ENCODE results near the gene OR2T6. TPM values are rescaled to one million over a fixed set of nuclear protein-coding genes. Genes with fewer than 3 reads are reported as not detected.

OR2T6 gene, protein sequence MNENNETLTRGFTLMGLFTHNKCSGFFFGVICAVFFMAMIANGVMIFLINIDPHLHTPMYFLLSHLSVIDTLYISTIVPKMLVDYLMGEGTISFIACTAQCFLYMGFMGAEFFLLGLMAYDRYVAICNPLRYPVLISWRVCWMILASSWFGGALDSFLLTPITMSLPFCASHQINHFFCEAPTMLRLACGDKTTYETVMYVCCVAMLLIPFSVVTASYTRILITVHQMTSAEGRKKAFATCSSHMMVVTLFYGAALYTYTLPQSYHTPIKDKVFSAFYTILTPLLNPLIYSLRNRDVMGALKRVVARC
- not detected for total RNA-seq

DNA sequence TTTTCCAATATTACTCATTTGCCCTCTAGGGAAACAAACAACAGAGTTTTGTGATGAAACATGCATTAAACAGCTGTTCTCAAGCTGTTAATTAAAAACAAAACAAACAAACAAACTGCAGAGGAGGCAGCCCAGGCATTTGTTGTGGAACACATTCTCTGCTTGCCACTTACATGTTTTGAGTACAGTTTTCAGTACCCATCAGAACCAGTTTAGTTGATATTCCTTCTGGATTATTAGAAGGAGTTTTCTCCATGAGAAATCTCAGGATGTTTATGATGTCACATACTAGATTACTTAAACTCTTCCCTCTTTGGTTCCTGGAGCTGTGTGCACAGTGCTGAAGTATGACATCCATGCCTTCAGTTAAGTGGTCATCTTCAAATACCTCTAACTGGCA lies at the start of gene OR2T6:
TSS of gene OR2T6 (plus strand) at position 301 of the 400 bp plus-strand sequence. CDS start 11,863 bp downstream, outside the sequence.
- TF ChIP-seq, protein P1, sequence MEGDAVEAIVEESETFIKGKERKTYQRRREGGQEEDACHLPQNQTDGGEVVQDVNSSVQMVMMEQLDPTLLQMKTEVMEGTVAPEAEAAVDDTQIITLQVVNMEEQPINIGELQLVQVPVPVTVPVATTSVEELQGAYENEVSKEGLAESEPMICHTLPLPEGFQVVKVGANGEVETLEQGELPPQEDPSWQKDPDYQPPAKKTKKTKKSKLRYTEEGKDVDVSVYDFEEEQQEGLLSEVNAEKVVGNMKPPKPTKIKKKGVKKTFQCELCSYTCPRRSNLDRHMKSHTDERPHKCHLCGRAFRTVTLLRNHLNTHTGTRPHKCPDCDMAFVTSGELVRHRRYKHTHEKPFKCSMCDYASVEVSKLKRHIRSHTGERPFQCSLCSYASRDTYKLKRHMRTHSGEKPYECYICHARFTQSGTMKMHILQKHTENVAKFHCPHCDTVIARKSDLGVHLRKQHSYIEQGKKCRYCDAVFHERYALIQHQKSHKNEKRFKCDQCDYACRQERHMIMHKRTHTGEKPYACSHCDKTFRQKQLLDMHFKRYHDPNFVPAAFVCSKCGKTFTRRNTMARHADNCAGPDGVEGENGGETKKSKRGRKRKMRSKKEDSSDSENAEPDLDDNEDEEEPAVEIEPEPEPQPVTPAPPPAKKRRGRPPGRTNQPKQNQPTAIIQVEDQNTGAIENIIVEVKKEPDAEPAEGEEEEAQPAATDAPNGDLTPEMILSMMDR (IDR thresholded peaks at IDR 0.05), result no peak
- no peaks in the 10 kb centered on the region for H3K27me3 ChIP-seq
- no peak within 1 kb of the TSS for H3K27ac ChIP-seq
- no peak for DNase-seq (ENCODE audit: low spot score)
- no peak within 1 kb of the TSS for H3K4me3 ChIP-seq
- no peaks in the 10 kb centered on the region for H3K36me3 ChIP-seq
- H3K4me1 ChIP-seq, result no peaks in the 10 kb centered on the region
- H3K9me3 ChIP-seq, result no peaks in the 10 kb centered on the region

DNA sequence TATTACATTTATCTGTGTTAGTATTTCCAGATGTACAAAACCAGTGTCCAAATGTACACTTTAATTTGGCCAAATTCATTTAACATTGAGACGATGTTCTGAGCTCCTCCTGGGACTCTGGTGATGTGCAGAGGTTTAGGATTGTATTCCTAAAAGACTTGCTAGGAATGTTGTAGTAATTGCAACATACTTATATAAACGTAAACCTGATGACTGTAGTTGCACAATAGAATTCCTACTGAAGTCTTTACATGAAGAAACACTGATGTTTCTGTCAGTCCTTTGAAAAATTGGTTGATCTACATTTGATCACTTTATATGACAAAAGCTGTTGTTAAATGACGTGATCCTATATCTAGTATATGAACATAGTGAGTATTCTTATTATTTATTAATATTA lies 32.1 kb upstream of the OR2T6 start:
- Histone ChIP-seq H3K27ac (no peak overlapping the region), H3K4me1 (no peaks in the 10 kb centered on the region), H3K27me3 (no peaks in the 10 kb centered on the region), H3K36me3 (no peaks in the 10 kb centered on the region), H3K4me3 (no peak overlapping the region), H3K9me3 (no peaks in the 10 kb centered on the region)
- TF ChIP-seq, protein P1 (IDR thresholded peaks at IDR 0.05), result no peak
- DNase-seq (ENCODE audit: low spot score), result no peak

DNA sequence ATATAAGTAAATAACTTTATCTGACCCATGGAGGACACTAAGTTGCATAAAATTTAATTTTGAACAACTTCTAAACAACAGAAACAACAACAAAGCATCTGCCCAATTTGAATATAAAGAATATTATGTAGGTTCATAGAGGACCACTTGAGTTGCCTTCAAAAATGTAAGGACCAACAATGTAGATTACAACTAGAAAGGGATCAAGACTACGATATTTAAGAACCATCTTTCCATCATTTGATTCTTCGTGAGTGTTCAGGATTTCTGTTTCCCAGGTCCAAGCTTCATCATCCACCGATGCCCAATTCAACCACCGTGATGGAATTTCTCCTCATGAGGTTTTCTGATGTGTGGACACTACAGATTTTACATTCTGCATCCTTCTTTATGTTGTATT lies 27.1 kb upstream of the OR2T6 start, which contains the start of gene OR14C36:
TSS of gene OR14C36 (plus strand) at position 301 of the 400 bp plus-strand sequence. CDS start at position 301, 0 bp downstream.
- H3K36me3 ChIP-seq, result no peaks in the 10 kb centered on the region
- no peaks in the 10 kb centered on the region for H3K27me3 ChIP-seq
- no peak within 1 kb of the TSS for H3K27ac ChIP-seq
- H3K4me1 ChIP-seq, result no peaks in the 10 kb centered on the region
- no peak within 1 kb of the TSS for H3K4me3 ChIP-seq
- TF ChIP-seq, protein P1 (IDR thresholded peaks at IDR 0.05), result no peak
- no peaks in the 10 kb centered on the region for H3K9me3 ChIP-seq
- DNase-seq (ENCODE audit: low spot score), result no peak

DNA sequence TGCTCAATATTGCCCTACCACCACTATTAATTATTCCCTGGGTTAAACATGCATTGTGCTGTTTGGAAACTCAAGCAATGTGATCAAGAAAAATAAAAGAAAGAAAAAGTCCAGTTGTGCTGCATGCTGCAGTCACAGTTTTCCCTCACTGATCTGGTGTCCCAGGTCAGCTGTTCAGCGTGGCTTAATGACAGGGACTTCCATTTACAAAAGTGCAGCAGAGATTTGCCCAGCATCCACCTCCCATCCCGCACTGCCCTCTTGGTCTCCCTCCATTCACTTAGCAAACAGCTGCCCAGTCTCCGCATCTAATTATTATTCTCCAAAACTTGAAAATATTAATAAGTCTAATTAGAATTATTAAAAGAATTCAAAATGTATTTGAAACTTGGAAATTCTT lies 16.1 kb upstream of the OR2T6 start:
- no peaks in the 10 kb centered on the region for H3K4me1 ChIP-seq
- DNase-seq (ENCODE audit: low spot score), result no peak
- H3K27me3 ChIP-seq, result no peaks in the 10 kb centered on the region

DNA sequence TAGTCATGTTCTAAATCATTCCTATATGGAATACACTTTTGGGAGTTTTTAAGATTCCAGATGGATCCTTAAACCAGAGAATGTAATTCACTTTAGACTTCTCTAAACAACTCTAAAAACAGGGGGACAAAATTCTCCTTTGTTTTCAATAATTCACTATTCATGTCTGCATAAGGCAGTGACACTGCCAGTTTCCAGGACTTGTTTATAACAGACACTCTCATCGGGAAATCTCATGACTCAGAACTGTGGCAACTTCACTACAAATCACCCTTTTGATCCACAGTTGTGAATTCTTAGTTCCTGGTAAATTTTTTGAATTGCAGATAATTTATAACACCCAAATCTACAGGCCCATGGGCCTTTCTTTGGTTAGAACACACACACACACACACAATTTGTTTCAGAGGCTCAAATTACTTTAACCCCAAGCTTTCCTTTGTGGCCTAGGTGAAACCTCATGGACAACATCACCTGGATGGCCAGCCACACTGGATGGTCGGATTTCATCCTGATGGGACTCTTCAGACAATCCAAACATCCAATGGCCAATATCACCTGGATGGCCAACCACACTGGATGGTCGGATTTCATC lies 14.3 kb upstream of the OR2T6 start, which contains the start of gene OR2T4:
TSS of gene OR2T4 (plus strand) at position 545 of the 595 bp plus-strand sequence. CDS start at position 545, 0 bp downstream.
- no peaks in the 10 kb centered on the region for H3K27me3 ChIP-seq
- no peaks in the 10 kb centered on the region for H3K4me1 ChIP-seq
- no peak within 1 kb of the TSS for H3K4me3 ChIP-seq
- DNase-seq (ENCODE audit: low spot score), result no peak
- TF ChIP-seq, protein P1 (IDR thresholded peaks at IDR 0.05), result no peak
- H3K27ac ChIP-seq, result no peak within 1 kb of the TSS
- H3K36me3 ChIP-seq, result no peaks in the 10 kb centered on the region
- peaks cover 0 to 18% of the 10 kb centered on the region in 2 donors for H3K9me3 ChIP-seq

More for the DNA sequence above, 16.1 kb upstream of the OR2T6 start:
- TF ChIP-seq, protein P1 (IDR thresholded peaks at IDR 0.05), result no peak
- no peak overlapping the region for H3K4me3 ChIP-seq
- H3K9me3 ChIP-seq, result peaks cover 0 to 7% of the 10 kb centered on the region in 2 donors
- H3K36me3 ChIP-seq, result no peaks in the 10 kb centered on the region
- H3K27ac ChIP-seq, result no peak overlapping the region
